Muscle layer of duodenum (tissue), 2 donors: Measurements from ENCODE around the gene SH3RF3.

Experiments
- H3K27ac ChIP-seq: one replicate; pipeline ENCODE4 v1.7.0; 2013; ENCODE audit warnings: mild to moderate bottlenecking, low read length
- H3K27me3 ChIP-seq: one replicate; pipeline ENCODE4 v1.7.0; 2013; ENCODE audit warnings: low read depth, mild to moderate bottlenecking, control low read depth, low read length
- H3K36me3 ChIP-seq, 2 donors: one replicate each; pipeline ENCODE4 v1.7.0; 2013; ENCODE audit warnings: low read length in 2 of 2, control low read depth in 1 of 2, mild to moderate bottlenecking in 1 of 2; ENCODE audit not compliant: insufficient read depth in 2 of 2, control insufficient read depth in 1 of 2
- H3K4me1 ChIP-seq, 2 donors: one replicate each; pipeline ENCODE4 v1.7.0; 2013; ENCODE audit warnings: low read length in 2 of 2, mild to moderate bottlenecking in 2 of 2, control low read depth in 1 of 2, moderate library complexity in 1 of 2; ENCODE audit not compliant: insufficient read depth in 2 of 2, control insufficient read depth in 1 of 2
- H3K4me3 ChIP-seq, 2 donors: one replicate each; pipeline ENCODE4 v1.7.0; 2013; ENCODE audit warnings: low read length in 2 of 2, low read depth in 1 of 2, mild to moderate bottlenecking in 1 of 2
- H3K9me3 ChIP-seq, 2 donors: one replicate each; pipeline ENCODE4 v1.7.0; 2013; ENCODE audit warnings: low read length in 2 of 2, control low read depth in 1 of 2, mild to moderate bottlenecking in 1 of 2; ENCODE audit not compliant: control insufficient read depth in 1 of 2
- donor health status: healthy.

SH3RF3 gene

DNA sequence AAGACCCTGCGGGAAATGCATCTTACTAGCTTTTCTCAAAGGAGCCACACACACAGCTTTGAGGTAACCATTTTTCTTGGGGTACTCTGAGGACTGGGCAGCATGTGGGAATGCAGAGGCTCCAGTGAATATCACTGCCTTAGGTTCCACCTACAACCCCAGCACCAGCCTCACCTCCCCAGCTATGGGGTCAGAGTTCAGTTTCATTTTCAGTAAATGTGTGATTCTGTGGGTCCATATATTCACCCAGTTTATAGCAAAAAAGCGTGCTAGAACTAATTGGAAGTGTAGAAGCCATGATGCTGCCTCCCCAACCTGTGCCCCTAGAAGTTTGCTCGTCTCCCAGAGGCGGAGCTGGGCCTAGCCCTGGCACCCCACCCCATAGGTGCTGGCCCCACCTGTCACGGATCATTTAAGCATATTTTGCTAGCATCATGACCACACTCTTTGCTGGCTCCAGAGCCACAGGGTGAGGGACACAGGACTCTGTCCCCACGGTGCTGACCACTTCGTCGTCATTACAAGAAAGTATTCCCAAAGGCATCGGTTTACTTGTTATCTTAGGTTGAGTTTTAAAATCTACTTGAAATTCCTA is 57.7 kb downstream of the SH3RF3 start:
- H3K27me3 ChIP-seq, result no peaks in the 10 kb centered on the region
- no peaks in the 10 kb centered on the region for H3K36me3 ChIP-seq
- peaks cover 0 to 15% of the 10 kb centered on the region in 2 donors for H3K4me1 ChIP-seq
- H3K4me3 ChIP-seq, result no peak overlapping the region
- H3K27ac ChIP-seq, result peak overlapping the region; percentile 85
- H3K9me3 ChIP-seq, result no peaks in the 10 kb centered on the region

DNA sequence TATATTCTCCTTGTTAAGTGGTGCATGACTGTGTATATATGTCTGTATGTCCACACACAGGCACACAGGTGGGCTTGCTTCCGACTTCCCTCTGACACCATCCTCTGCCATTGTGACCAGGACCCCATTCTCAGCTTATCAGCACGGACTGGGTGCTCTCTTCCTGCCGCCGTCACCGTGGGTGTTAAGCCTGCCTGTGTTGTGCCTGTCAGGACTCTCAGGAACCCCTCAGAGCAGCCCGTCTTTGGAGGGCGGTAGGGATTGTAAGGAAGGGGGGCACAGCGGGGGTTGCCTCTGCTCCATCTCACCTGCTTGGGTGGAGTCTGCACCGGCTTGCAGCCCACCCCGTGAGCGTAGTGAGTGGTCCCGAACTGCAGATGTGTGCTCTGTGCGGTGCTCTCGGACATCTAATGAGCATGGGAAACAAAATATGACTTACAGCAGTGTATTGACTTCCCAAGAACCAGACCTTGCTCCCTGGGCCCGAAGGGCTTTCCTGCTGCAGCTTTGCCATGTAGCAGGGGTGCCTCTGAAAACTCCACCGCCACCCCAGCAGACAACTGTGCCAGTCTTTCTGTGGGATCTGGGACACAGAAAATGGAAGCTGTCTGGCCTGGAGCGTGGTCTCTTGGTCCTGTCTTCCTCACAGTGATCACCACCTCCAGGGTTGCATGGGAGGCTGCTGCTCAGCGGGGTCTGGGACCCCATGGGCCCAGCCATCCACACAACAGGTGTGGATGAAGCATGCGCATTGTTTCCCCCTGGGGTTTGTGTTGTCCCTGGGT is 58.9 kb downstream of the SH3RF3 start:
- H3K27ac ChIP-seq, result no peak overlapping the region
- H3K27me3 ChIP-seq, result no peaks in the 10 kb centered on the region
- peaks cover 0 to 15% of the 10 kb centered on the region in 2 donors for H3K4me1 ChIP-seq
- no peaks in the 10 kb centered on the region for H3K9me3 ChIP-seq
- no peak overlapping the region for H3K4me3 ChIP-seq
- no peaks in the 10 kb centered on the region for H3K36me3 ChIP-seq

DNA sequence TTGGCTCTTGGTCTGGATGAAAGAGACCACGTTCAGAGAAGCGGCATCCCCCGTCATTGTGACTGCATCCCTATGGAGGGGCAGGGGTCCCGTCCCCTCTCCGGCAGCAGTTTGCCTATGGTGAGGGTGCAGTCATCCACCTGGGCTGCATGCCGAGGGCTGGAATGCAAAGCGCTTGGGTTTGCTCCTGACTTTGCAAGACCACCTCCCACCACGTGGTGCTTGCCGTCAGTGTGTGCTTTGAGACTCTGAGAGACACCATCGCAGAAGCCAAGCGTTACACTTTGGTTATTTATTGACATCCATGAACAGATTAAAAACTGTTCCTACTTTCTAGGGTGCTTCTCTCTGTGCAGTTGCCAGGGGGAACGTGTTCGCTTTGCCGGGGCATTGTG is 59.5 kb downstream of the SH3RF3 start:
- no peaks in the 10 kb centered on the region for H3K36me3 ChIP-seq
- H3K4me3 ChIP-seq, result no peak overlapping the region
- no peaks in the 10 kb centered on the region for H3K9me3 ChIP-seq
- peaks cover 0 to 15% of the 10 kb centered on the region in 2 donors for H3K4me1 ChIP-seq
- H3K27ac ChIP-seq, result no peak overlapping the region
- no peaks in the 10 kb centered on the region for H3K27me3 ChIP-seq

DNA sequence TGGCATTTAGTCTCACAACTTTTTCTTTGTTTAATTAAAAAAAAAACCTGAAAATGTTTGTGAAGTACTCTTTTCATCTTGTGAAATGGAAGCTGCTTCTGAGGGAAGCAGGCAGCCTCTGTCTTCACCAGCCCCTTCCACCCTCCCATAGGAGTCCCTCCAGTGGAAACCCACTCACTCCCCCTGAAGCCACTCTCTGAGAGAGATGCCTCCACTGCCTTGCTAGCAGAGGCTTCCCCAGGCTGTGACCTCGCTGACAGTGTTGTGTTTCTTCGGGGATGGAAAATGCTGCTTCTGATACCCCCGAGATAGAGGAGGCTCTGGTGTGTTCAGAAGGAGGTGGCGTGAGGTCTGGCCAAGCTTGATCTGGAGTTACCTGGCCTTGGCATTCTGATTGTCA is 59.9 kb downstream of the SH3RF3 start:
- Histone ChIP-seq H3K9me3 (no peaks in the 10 kb centered on the region), H3K36me3 (no peaks in the 10 kb centered on the region), H3K27me3 (no peaks in the 10 kb centered on the region), H3K27ac (no peak overlapping the region), H3K4me3 (no peak overlapping the region), H3K4me1 (peaks cover 0 to 15% of the 10 kb centered on the region in 2 donors)

DNA sequence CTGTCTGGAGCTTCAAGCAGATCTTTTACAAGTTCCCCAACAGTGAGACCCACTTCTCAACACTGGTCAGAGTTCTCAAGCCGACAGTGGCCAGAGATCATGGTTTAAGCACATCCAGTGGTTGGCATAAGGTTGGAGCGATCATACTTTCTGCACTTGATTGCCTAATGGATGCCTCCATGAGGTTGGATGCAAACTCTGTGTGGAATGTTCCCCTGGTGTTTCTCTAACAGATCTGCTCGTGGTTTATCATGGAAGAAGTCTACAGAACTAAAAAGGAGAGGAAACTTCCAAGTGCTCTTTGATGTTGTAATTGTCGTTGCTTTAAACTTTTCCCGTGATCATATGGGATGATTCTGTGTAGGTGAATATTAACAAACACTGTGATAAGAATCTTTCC is 60.7 kb downstream of the SH3RF3 start:
- Histone ChIP-seq H3K27me3 (no peaks in the 10 kb centered on the region), H3K27ac (no peak overlapping the region), H3K4me1 (peaks cover 0 to 21% of the 10 kb centered on the region in 2 donors)

DNA sequence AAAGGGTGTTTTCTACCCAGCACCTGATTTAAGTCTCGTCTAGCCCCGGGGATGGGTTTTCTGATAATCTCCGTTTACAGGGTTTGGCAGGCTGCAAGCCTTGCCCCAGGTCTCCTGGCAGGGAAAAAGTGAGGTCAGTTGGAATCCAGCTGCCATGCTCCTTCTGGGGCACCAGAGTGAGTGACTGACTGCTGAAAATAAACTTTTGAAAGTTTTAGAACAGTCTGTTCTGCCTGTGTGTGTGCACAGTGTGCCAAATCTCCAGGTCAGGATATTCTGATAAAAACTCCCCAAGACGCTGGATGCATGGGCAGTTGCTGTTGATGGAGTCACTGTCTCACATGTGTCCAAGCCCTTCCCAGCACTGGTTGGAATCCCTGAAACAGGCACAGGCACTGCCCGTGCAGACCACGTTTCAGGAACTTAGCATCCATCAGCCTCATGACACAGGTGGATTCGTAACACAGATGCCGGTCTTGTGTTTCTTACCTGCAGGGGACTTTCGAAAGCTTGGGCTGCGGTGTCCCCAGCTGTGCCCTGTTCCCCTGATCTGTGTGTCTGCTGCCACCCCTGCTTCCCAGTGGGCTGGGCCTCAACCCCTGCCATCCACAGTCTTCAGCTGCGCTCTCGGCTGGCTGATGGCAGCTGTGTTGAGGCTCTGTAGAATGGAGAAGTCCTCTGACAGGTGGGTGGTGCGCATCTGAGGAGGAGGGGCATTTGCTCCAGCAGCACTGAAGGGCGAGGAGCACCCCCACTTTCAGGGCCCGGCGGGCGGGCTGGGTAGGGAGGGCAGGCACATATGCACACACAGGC is 65.0 kb downstream of the SH3RF3 start:
- H3K4me3 ChIP-seq, result no peak overlapping the region
- no peaks in the 10 kb centered on the region for H3K27me3 ChIP-seq
- peaks cover 0 to 14% of the 10 kb centered on the region in 2 donors for H3K4me1 ChIP-seq
- no peaks in the 10 kb centered on the region for H3K36me3 ChIP-seq
- H3K9me3 ChIP-seq, result no peaks in the 10 kb centered on the region
- no peak overlapping the region for H3K27ac ChIP-seq

More for the DNA sequence above, 60.7 kb downstream of the SH3RF3 start:
- Histone ChIP-seq H3K36me3 (no peaks in the 10 kb centered on the region), H3K9me3 (no peaks in the 10 kb centered on the region), H3K4me3 (no peak overlapping the region)

DNA sequence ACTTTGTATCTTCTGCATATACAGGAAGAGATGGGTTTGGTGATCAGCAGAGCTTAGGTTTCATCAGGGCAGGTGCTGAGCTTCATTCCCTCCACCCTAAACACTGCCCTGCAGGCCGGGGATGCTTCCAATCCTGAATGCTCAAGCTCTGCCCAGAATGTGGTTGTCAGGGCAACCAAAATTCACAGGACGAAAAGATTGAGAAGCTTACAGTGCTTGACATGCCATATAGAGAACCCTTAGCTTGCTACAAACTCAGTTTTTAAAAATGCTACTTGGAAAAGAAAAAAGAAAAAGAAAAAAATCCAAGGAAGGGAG is 65.6 kb downstream of the SH3RF3 start:
- no peaks in the 10 kb centered on the region for H3K9me3 ChIP-seq
- H3K27me3 ChIP-seq, result no peaks in the 10 kb centered on the region
- no peak overlapping the region for H3K4me3 ChIP-seq
- H3K4me1 ChIP-seq, result peaks cover 0 to 14% of the 10 kb centered on the region in 2 donors
- no peak overlapping the region for H3K27ac ChIP-seq
- no peaks in the 10 kb centered on the region for H3K36me3 ChIP-seq

DNA sequence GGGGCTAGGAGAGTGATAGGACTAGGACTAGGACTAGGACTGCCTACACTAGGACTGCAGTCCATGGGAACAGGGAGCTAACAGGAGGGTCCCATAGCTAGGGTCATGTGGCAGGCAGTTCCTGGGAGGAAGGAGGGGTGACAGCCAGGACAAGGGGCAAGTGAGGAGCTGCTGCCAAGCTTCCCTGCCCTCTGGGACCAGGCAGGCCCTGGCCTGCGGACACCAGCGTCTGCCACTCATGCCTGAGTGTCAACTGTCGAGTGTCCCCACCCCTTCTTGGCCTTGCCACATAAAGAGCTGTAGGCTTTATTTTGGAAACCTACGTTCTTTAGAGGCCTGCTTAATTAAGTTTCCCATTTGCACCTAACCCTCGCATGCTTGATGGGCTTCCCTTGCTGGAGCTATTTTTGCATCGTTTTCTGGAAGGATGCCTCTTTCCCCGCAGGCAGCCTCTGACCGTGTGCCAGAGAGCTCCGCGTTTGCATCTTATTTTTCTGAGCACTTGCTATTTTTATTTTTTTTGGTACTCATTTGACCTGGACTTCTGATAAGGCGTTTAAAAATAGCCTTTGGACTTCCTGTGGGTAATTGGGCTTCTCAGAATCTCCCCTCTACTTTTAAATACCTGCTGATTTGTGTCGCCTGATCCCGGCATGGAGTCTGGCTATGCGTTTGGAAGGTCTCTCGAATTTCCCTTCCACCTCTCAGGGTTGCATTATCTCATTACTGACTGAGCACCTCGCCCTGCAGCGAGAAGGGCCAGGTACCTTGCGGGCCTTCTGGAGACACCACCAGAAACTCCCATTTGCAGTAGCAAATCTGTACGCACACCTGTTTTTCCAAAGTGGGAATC is 66.4 kb downstream of the SH3RF3 start:
- Histone ChIP-seq H3K27ac (no peak overlapping the region), H3K4me1 (peaks cover 0 to 14% of the 10 kb centered on the region in 2 donors), H3K27me3 (no peaks in the 10 kb centered on the region), H3K36me3 (no peaks in the 10 kb centered on the region), H3K9me3 (no peaks in the 10 kb centered on the region), H3K4me3 (no peak overlapping the region)

DNA sequence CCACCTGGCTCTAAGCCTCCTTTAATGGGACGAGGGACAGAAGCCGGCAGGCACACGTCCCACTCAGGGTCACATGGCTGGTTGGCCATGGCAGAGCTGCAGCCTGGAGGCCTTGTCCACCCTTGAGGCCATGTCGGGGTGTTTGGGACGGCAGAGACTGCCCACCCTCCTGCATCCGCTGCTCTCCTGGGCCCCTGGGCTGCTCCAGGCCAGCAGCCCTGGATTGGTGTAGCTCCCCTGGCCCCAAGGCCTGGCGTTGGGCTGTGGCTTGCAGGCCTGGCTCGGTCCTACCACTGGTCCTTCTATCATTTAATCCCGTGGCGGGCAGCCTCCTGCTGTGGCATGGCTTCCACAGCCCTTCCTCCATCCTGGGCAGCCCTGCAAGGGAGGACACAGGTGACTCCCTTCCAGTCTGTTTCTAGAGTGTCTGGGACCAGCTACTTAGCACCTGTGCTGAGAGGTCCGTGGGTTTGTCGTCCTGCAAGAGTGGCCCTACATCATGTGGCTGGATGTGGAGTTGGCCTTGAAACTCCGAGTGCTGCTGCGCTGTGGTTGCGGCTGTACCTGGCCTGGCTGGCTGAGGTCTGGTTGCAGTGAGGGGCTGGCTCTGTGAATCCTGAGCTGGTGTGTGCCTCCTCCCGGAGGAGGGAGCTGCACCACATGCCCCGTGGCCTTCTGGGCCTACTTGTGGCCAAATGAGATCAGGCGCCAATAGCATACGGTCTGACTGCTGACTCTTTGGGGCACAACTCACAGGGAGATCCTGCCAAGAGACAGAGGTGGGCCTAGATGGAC is 67.3 kb downstream of the SH3RF3 start:
- no peaks in the 10 kb centered on the region for H3K9me3 ChIP-seq
- H3K27ac ChIP-seq, result no peak overlapping the region
- H3K36me3 ChIP-seq, result no peaks in the 10 kb centered on the region
- H3K4me3 ChIP-seq, result no peak overlapping the region
- peaks cover 0 to 14% of the 10 kb centered on the region in 2 donors for H3K4me1 ChIP-seq
- no peaks in the 10 kb centered on the region for H3K27me3 ChIP-seq

DNA sequence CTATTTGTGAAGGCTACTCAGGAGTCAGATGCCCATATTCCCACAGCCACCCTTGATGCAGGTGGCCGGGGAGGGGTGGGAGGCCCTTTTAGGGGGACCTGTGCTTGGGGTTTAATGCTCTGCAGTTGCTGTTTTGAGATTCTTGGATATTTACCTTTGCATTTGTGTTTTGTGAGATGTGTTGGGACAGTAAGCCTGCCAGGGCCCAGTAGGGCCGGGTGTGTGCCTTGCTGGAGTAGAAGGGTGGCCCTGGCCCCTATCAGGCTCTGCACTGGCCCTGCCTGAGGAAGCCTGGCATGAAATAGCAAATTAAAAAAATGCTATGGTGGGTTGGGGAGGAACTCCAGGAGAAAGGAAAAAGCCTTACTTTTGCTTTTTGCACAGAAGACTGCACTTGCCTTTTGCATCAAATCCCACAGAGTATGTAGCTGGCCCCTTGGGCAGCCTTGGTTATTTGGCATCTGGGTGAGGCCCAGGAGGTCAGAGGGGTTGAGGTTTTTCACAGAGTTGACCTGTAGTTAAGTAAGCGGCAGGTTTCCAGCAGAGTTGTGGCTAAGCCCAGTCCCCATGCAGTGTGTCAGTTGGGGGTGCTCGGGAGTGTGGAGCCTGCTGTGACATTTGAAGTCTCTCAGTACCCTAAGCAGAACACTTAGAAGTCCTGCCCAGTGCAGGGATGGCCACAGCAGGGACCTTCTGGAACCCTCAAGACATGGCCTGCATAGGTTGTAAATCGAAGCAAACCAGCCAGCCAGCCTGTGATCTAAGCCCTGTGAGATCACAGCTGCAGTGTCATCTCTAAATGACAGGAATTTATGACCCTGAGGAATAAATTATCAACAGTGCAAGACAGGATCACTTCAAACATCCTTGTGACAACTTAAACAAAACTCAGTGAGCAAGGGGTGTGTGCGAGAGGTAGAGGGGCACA is 68.8 kb downstream of the SH3RF3 start:
- Histone ChIP-seq H3K27me3 (no peaks in the 10 kb centered on the region), H3K36me3 (no peaks in the 10 kb centered on the region), H3K4me1 (peaks cover 0 to 14% of the 10 kb centered on the region in 2 donors), H3K9me3 (no peaks in the 10 kb centered on the region), H3K4me3 (no peak overlapping the region), H3K27ac (no peak overlapping the region)
